GM12873 (cell line): Measurements from ENCODE around the gene GDF9.

ENCODE experiments used
- TF ChIP-seq, protein P1 (sequence below): IDR thresholded peaks from 2 replicates; pipeline ENCODE4 v1.5.1; 2012; ENCODE audit warnings: low read depth, mild to moderate bottlenecking, moderate library complexity, low read length, control low read depth; ENCODE audit not compliant: insufficient read depth; ENCODE audit errors: missing control alignments

Gene GDF9

DNA sequence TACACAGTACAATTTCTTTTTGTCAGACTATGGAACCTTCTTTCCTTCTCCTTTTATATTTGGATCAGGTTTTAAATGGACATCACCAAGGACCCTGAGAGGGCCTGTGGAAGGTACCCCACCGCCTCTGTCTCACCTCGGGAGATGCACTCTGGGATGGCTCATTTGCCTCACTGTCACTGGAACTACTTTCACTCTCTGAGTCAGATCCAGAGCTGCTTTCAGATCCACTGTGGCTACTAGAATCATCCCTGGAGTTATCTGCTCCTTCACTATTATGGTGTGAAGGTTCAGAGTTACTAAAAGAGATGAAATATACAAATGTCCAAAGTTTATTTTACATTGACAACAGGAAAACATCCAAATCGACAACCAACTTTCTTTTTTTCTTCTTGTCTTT lies 31.8 kb upstream of the GDF9 start:
- TF ChIP-seq, protein P1, sequence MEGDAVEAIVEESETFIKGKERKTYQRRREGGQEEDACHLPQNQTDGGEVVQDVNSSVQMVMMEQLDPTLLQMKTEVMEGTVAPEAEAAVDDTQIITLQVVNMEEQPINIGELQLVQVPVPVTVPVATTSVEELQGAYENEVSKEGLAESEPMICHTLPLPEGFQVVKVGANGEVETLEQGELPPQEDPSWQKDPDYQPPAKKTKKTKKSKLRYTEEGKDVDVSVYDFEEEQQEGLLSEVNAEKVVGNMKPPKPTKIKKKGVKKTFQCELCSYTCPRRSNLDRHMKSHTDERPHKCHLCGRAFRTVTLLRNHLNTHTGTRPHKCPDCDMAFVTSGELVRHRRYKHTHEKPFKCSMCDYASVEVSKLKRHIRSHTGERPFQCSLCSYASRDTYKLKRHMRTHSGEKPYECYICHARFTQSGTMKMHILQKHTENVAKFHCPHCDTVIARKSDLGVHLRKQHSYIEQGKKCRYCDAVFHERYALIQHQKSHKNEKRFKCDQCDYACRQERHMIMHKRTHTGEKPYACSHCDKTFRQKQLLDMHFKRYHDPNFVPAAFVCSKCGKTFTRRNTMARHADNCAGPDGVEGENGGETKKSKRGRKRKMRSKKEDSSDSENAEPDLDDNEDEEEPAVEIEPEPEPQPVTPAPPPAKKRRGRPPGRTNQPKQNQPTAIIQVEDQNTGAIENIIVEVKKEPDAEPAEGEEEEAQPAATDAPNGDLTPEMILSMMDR = no peak

DNA sequence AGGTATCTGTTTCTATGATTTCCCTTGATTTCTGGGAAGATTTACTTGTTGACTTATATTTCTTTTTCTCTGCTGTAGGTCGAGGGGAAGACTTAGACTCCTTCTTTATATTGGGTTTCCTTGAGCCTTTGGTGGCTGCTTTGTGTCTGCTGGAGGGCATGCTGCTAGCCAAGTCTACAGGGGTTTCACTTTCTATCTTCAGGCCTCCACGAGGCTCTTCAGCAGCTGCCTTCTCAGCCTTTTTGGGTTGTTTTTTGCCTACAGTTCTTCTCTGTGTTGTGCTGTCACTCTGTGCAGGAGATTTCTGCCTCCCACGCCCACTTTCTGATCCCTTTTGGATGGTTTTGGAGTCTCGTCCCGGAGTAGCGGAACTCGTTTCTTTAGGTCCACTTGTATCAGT lies 30.4 kb upstream of the GDF9 start:
- TF ChIP-seq, protein P1 = no peak

DNA sequence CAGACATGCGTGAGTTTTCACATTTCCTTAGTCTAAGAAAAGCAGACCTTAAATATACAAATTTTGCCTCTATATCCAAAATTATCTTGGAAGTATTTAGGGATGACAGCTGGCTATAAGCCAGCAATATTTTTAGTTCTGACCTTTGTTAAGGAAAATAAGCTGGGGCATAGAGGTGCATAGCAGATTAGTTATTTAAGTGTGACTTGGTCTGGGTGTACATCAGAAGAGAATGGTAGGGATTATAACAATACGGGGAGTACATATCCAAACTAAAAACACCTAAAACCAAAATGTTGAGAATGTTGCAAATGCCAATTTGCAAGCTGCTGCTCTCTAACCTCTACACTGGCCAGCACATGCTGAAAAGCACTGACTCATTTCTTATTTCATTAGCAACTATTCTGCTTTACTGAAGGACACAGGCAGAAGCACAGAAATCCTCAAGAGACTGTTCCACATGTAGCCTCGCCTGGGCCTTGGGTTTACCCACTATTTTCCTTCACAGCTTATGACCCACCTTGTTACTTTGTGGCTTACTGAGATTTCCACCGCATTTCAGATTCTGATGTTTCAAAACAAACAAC lies 29.5 kb upstream of the GDF9 start:
- TF ChIP-seq, protein P1 = no peak

DNA sequence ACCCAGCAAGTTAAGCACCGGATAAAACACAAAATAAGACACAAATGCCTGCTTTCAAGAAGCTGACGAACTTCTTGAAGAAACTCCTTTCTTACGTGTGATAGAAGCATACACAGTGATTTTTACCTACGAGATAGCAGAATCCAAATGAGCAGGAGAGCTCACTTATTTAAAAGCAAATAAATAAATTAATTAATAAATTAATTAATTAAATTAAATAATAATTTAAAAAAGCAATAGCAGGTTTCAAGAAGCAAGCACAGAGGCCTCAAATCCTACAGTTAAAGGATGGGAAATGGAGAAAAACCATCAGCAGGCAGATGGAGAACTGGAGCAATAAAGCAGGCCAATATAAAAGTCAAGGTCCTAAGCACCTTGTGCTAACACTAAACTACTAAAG lies 24.5 kb upstream of the GDF9 start:
- TF ChIP-seq, protein P1 = no peak

DNA sequence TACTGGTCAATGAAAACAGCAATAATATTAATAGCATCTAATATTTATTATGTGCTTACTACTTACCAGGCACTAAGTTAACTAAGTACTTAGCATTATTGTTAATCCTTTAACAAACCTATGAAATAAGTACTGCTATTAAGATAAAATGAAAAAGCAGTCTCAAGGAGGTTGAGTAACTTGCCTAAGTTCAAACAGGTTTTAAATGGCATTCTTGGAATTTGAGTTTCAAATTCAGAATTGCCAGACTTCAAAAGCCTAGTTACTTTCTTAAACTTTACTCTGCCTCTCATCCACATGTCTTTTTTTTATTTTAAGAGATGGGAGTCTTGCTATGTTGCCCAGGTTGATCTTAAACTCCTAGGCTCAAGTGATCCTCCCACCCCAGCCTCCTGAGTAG lies 23.2 kb upstream of the GDF9 start:
- TF ChIP-seq, protein P1 = no peak

DNA sequence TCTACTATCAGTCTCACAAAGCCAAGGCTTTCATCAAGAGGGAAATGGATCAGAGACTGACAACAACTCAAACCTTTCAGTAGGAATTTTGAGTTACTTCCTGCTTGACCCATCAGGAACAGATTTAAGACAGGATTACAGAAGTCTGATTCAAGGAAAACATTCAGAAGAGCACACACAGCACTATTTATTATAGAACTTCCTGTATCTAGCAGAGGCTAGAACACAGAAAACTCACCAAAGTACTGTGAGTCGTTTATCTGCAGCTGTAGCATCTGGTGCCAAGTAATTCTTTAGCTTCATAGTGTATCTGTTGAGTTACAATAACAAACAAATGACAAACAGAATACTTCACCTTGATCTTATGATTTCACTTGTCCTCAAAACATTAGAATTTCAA lies 21.0 kb upstream of the GDF9 start:
- TF ChIP-seq, protein P1 = no peak

DNA sequence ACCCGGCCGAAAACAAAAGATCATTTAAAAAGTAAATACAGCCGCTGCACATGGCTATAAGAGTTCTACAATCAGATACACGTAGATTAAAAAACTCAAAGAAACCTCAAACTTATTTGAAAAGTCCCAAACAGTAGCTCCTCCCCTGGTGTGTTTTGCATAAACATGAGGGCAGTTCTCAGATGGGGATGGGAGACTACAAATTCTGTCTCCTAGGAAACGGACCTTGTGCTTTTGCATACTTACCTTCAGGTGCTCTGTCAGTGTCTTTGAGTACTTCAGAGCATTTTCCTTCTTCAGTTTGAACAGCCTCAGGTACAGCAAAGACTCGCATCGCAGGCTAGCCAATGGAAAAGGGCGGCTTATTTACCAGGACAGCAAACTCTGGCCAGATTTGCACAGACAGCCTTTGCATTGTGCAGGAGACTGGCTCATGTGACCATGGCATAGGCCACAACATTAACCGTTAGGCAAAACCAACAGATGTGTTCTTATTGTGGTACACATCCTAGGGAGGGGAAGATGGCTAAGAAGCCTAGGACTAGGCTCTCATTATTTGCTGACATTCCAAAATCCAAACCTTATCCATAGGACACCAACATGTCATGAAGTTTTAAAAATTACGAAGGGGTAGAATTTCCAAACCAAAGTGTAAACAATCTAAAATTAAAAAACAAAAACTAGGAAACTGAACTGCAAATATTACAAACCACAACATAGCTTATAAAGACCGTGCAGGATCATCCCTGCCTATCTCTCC lies 20.0 kb upstream of the GDF9 start:
- TF ChIP-seq, protein P1 = no peak
